IMR-90 (cell line): ENCODE results near the gene ERBB4. TPM values are rescaled to one million over a fixed set of nuclear protein-coding genes. Genes with fewer than 3 reads are reported as not detected.

Source experiments
- ATAC-seq: fragments of 200-7000 bp; cut with Tn5 transposase; 2 replicates; pipeline ENCODE4 v1.9.1; 2020; ENCODE audit warnings: low read depth, mild to moderate bottlenecking, moderate library complexity
- BruUV-seq: library from RNA; stranded (reverse); fragments of 400-500 nt; replicated peaks from 2 replicates; lab custom pipeline; 2021; lab: Mats Ljungman, UMichigan
- CTCF ChIA-PET: fragments of 300-600 bp; formaldehyde crosslinking; extraction: SDS; loops from one replicate; lab custom pipeline; 2021; ENCODE audit warnings: antibody characterized with exemption; lab: Yijun Ruan, JAX
- POLR2A ChIA-PET: fragments of 300-600 bp; sonication (Branson Sonifier 250); formaldehyde crosslinking; loops from one replicate; lab custom pipeline; 2022; ENCODE audit warnings: antibody characterized with exemption; ENCODE audit not compliant: unreplicated experiment; lab: Charles Lee
- DNase-seq: peaks from one replicate; pipeline ENCODE4 v3.0.0; 2013
- H2AFZ ChIP-seq: replicated peaks from 2 replicates; pipeline ENCODE3; 2013; ENCODE audit warnings: low read length, mild to moderate bottlenecking; ENCODE audit not compliant: poor library complexity
- H2AK5ac ChIP-seq: 2 replicates; pipeline ENCODE4 v1.6.1; 2013; ENCODE audit warnings: low read depth, low read length, inconsistent platforms
- H2AK9ac ChIP-seq: replicated peaks from 2 replicates; pipeline ENCODE3; 2013; ENCODE audit warnings: mild to moderate bottlenecking, low read depth, low read length, moderate library complexity; ENCODE audit not compliant: poor library complexity
- H2BK120ac ChIP-seq: 2 replicates; pipeline ENCODE4 v1.6.1; 2013; ENCODE audit warnings: low read depth, low read length, inconsistent platforms
- H2BK15ac ChIP-seq: 3 replicates; pipeline ENCODE4 v1.6.1; 2013; ENCODE audit warnings: low read depth, low read length, inconsistent platforms
- H2BK20ac ChIP-seq: 2 replicates; pipeline ENCODE4 v1.6.1; 2013; ENCODE audit warnings: low read depth, mild to moderate bottlenecking, inconsistent platforms, low read length, moderate library complexity
- H2BK5ac ChIP-seq: 2 replicates; pipeline ENCODE4 v1.6.1; 2013; ENCODE audit warnings: mild to moderate bottlenecking, low read depth, low read length, inconsistent platforms; ENCODE audit not compliant: poor library complexity, severe bottlenecking
- H3K14ac ChIP-seq: replicated peaks from 2 replicates; pipeline ENCODE4 v1.6.1; 2013; ENCODE audit warnings: low read depth, low read length, inconsistent platforms
- H3K18ac ChIP-seq: 2 replicates; pipeline ENCODE4 v1.6.1; 2013; ENCODE audit warnings: low read depth, low read length, control low read depth
- H3K23ac ChIP-seq: 2 replicates; pipeline ENCODE4 v1.6.1; 2013; ENCODE audit warnings: low read depth, low read length, inconsistent platforms
- H3K27ac ChIP-seq: 2 replicates; pipeline ENCODE4 v1.5.1; 2013; ENCODE audit warnings: mild to moderate bottlenecking, control low read depth, low read length; ENCODE audit not compliant: insufficient read depth
- H3K27me3 ChIP-seq: 2 replicates; pipeline ENCODE4 v1.6.1; 2013; ENCODE audit warnings: low read length; ENCODE audit not compliant: control insufficient read depth, insufficient read depth
- H3K36me3 ChIP-seq: 2 replicates; pipeline ENCODE4 v1.6.1; 2013; ENCODE audit warnings: low read length, mixed read lengths; ENCODE audit not compliant: control insufficient read depth, insufficient read depth
- H3K4ac ChIP-seq: 2 replicates; pipeline ENCODE4 v1.6.1; 2013; ENCODE audit warnings: low read depth, low read length, inconsistent platforms
- H3K4me1 ChIP-seq: 2 replicates; pipeline ENCODE4 v1.6.1; 2013; ENCODE audit warnings: low read length, mixed read lengths; ENCODE audit not compliant: control insufficient read depth, insufficient read depth
- H3K4me2 ChIP-seq: 2 replicates; pipeline ENCODE4 v1.6.1; 2013; ENCODE audit warnings: low read depth, mild to moderate bottlenecking, control low read depth, low read length, moderate library complexity
- H3K4me3 ChIP-seq: 2 replicates; pipeline ENCODE4 v1.5.1; 2013; ENCODE audit warnings: low read depth, mild to moderate bottlenecking, control low read depth, low read length, moderate library complexity; ENCODE audit not compliant: insufficient read depth
- H3K56ac ChIP-seq: 2 replicates; pipeline ENCODE4 v1.6.1; 2013; ENCODE audit warnings: low read length, inconsistent platforms; ENCODE audit not compliant: insufficient read depth; ENCODE audit errors: extremely low read depth
- H3K79me1 ChIP-seq, 2 experiments: 2 replicates each; pipeline ENCODE4 v1.6.1; 2013; ENCODE audit warnings: low read length in 2 of 2, inconsistent platforms in 1 of 2, low read depth in 1 of 2
- H3K9ac ChIP-seq: 2 replicates; pipeline ENCODE4 v1.6.1; 2013; ENCODE audit warnings: low read depth, low read length, control low read depth
- H3K9me1 ChIP-seq: 2 replicates; pipeline ENCODE4 v1.6.1; 2013; ENCODE audit warnings: low read length, inconsistent platforms; ENCODE audit not compliant: insufficient read depth
- H3K9me3 ChIP-seq: 2 replicates; pipeline ENCODE4 v1.6.1; 2013; ENCODE audit warnings: low read length; ENCODE audit not compliant: control insufficient read depth, insufficient read depth
- H4K20me1 ChIP-seq: 2 replicates; pipeline ENCODE4 v1.6.1; 2013; ENCODE audit warnings: low read length, inconsistent platforms; ENCODE audit not compliant: insufficient read depth
- H4K5ac ChIP-seq: 2 replicates; pipeline ENCODE4 v1.6.1; 2013; ENCODE audit warnings: mild to moderate bottlenecking, low read depth, low read length, control low read depth
- H4K8ac ChIP-seq, 2 experiments: 2 replicates each; pipeline ENCODE4 v1.6.1; 2013; ENCODE audit warnings: low read depth in 2 of 2, low read length in 2 of 2, control low read depth in 1 of 2, inconsistent platforms in 1 of 2
- H4K91ac ChIP-seq: 2 replicates; pipeline ENCODE4 v1.6.1; 2013; ENCODE audit warnings: low read depth, low read length, inconsistent platforms; ENCODE audit not compliant: insufficient read depth
- BHLHE40 ChIP-seq: fragments of 150-350 bp; IDR thresholded peaks from 2 replicates; pipeline ENCODE4 v1.6.1; 2016; ENCODE audit warnings: mild to moderate bottlenecking, low read depth, low read length
- CHD1 ChIP-seq: IDR thresholded peaks from 2 replicates; pipeline ENCODE4 v1.6.1; 2012; ENCODE audit warnings: low read depth, low read length, improper control_type of control experiment
- WGBS, 2 experiments: methylation state at CpG; one replicate each; pipeline versions ENCODE4 v1.1.5 to v1.1.7; 2013; ENCODE audit warnings: missing lambda C conversion rate in 2 of 2; ENCODE audit not compliant: insufficient read length in 1 of 2; ENCODE audit errors: extremely low coverage in 2 of 2; 5-methylcytosine and 5-hydroxymethylcytosine counted together
- dilution Hi-C: fragments of 300-500 bp; cut with HindIII; formaldehyde crosslinking; loops from one replicate; pipeline ENCODE4 v1.14.3; 2018; ENCODE audit warnings: low sequenced_read_pairs; ENCODE audit not compliant: unreplicated experiment
- in situ Hi-C: fragments of 300-500 bp; cut with MboI; formaldehyde crosslinking; loops from 3 replicates; pipeline ENCODE4 v1.14.3; 2019; ENCODE audit warnings: low sequenced_read_pairs, inconsistent platforms, mixed read lengths
- intact Hi-C: fragments of 100-400 bp; cut with micrococcal nuclease; formaldehyde crosslinking; loops from 2 replicates; pipeline ENCODE4 v1.10.0; 2022
- polyA plus RNA-seq, 3 experiments: library from polyadenylated mRNA; depleted of rRNA; stranded (reverse); fragments of >200 nt; gene quantifications; 2 replicates each; pipeline ENCODE4 v1.2.3, GENCODE V29; 2012; ENCODE audit warnings: low replicate concordance in 1 of 3
- total RNA-seq: library from RNA; depleted of rRNA; stranded (reverse); fragments of >200 nt; gene quantifications from 2 replicates; pipeline ENCODE4 v1.2.3, GENCODE V29; 2012
- TF ChIP-seq, protein P1 (sequence below): fragments of 150-350 bp; IDR thresholded peaks from 2 replicates; pipeline ENCODE4 v1.6.1; 2016; ENCODE audit warnings: low read depth, mild to moderate bottlenecking, low read length, moderate library complexity, borderline replicate concordance

Gene ERBB4
- total and polyA plus RNA-seq, 2 of the 4 experiments (the other 2 are of a cell fraction): not detected

DNA sequence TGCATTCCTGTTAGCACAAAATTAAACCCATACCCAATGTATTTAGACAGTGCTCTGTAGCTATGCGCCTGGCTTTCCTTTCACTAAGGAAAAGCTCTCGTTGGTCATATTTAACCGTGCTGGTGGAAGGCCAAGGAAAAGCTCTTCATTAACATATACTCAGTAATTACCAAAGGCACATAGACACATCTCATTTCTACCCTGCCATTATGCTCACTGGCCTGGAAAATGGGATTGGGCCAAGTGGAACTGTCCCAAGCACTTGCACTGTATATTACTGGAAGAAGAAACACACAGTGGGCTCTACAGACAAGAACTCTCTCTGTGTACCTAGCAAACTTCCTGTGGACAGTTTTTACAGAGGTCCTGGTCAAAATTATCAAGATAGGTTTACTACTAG lies 274.4 kb downstream of the ERBB4 start:
- no peaks in the 10 kb centered on the region for H3K9me1 ChIP-seq
- dilution Hi-C loops: no loop called here

More for the DNA sequence above, 274.4 kb downstream of the ERBB4 start:
- no peak overlapping the region for H3K4me2 ChIP-seq
- H3K27ac ChIP-seq: no peak overlapping the region
- intact Hi-C loops: no loop called here
- no peak overlapping the region for H3K23ac ChIP-seq
- TF ChIP-seq, protein P1, sequence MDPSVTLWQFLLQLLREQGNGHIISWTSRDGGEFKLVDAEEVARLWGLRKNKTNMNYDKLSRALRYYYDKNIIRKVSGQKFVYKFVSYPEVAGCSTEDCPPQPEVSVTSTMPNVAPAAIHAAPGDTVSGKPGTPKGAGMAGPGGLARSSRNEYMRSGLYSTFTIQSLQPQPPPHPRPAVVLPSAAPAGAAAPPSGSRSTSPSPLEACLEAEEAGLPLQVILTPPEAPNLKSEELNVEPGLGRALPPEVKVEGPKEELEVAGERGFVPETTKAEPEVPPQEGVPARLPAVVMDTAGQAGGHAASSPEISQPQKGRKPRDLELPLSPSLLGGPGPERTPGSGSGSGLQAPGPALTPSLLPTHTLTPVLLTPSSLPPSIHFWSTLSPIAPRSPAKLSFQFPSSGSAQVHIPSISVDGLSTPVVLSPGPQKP: no peak
- TF ChIP-seq CHD1 (no peak), BHLHE40 (no peak)
- H2BK15ac ChIP-seq: no peak overlapping the region
- H3K4ac ChIP-seq: no peak overlapping the region
- no peak overlapping the region for H2AK9ac ChIP-seq
- H3K18ac ChIP-seq: no peak overlapping the region
- POLR2A ChIA-PET: no interaction called here
- no peak overlapping the region for H2BK20ac ChIP-seq
- WGBS, 2 experiments: 82% methylated on average over 2 of the region's 3 CpGs; no CpG with 5 or more reads in 1 of the 2 experiments
- H3K36me3 ChIP-seq: no peaks in the 10 kb centered on the region
- no peak overlapping the region for H3K4me3 ChIP-seq
- H4K20me1 ChIP-seq: no peaks in the 10 kb centered on the region
- no peak overlapping the region for H2AK5ac ChIP-seq
- BruUV-seq: no TSS peak
- H3K4me1 ChIP-seq: no peaks in the 10 kb centered on the region
- H4K8ac ChIP-seq: no peak overlapping the region
- no peak overlapping the region for H4K91ac ChIP-seq
- H4K5ac ChIP-seq: no peak overlapping the region
- H3K14ac ChIP-seq: no peak overlapping the region
- H3K9me3 ChIP-seq: no peaks in the 10 kb centered on the region; the same call in 1 of the 2 replicates
- no peak overlapping the region for H3K9ac ChIP-seq
- CTCF ChIA-PET: no interaction called here
- DNase-seq (no peak), ATAC-seq (no peak)
- no peak overlapping the region for H2BK120ac ChIP-seq
- H3K56ac ChIP-seq: no peak overlapping the region
- no peaks in the 10 kb centered on the region for H3K79me1 ChIP-seq
- in situ Hi-C loops: no loop called here
- H2AFZ ChIP-seq: no peak overlapping the region
- H3K27me3 ChIP-seq: no peaks in the 10 kb centered on the region
- H2BK5ac ChIP-seq: no peak overlapping the region
